Measurements from ENCODE around the gene LCK. TPM values are rescaled to one million over a fixed set of nuclear protein-coding genes. Genes with fewer than 3 reads are reported as not detected.

The LCK gene
- total RNA-seq, 4 donors from 2014 or later: 2.2 to 4.0 (median 3.5) TPM

DNA sequence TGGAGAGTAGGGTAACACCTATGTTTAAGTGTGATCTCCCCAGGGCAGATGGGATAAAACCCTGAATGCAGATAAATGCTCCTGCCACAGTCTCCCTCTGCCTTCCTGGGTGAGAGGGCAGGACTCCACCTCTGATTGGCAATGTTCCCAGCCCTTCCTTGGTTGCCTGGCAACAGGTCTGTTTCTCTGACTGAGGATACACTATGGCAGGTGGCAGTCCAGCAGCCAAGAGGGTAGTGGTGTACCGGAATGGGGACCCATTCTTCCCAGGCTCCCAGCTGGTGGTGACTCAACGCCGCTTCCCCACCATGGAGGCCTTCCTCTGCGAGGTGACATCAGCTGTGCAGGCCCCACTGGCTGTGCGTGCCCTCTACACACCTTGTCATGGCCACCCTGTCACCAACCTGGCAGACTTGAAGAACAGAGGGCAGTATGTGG lies 42.2 kb upstream of the LCK start, which contains the start of gene DCDC2B:
TSS of gene DCDC2B (plus strand) at position 199 of the 438 bp plus-strand sequence. CDS start at position 204, 5 bp downstream.
- peak; percentile 88 to 91 for DNase-seq
- no peak for TF ChIP-seq CTCF (IDR thresholded peaks at IDR 0.05)
- no peak for TF ChIP-seq POLR2A (IDR thresholded peaks at IDR 0.05)

GRCh38 chr1:32215629-32216480 lies 35.2 kb upstream of the LCK start:
- WGBS, 2 donors: 83 to 92% methylated on average over 9 to 10 of the region's 10 CpGs
- H3K4me1 ChIP-seq: peaks cover 8 to 19% of the 10 kb centered on the region in 2 donors
- intact Hi-C loops (cut with DNase I): no loop called here
- peak overlapping the region in 2 of 3 donors; percentile 27 to 32 for H3K27ac ChIP-seq
- no peaks in the 10 kb centered on the region for H3K9me3 ChIP-seq
- H3K4me3 ChIP-seq (replicated peaks in 1 of 3): no peak overlapping the region
- H3K27me3 ChIP-seq: no peaks in the 10 kb centered on the region
- DNase-seq: peak; percentile 66 to 69
- peaks cover 11 to 23% of the 10 kb centered on the region in 2 donors for H3K36me3 ChIP-seq
- TF ChIP-seq POLR2A (IDR thresholded peaks at IDR 0.05) (no peak), CTCF (IDR thresholded peaks at IDR 0.05) (peak; percentile 40 to 75 (median 62))

More for the DNA sequence above, 42.2 kb upstream of the LCK start, which contains the start of gene DCDC2B:
- intact Hi-C loops (cut with DNase I): no loop called here
- Histone ChIP-seq H3K27me3 (no peaks in the 10 kb centered on the region), H3K4me3 (replicated peaks in 1 of 3) (no peak within 1 kb of the TSS), H3K4me1 (peaks cover 11 to 28% of the 10 kb centered on the region in 2 donors), H3K9me3 (no peaks in the 10 kb centered on the region), H3K36me3 (no peaks in the 10 kb centered on the region), H3K27ac (no peak within 1 kb of the TSS)
- WGBS, 2 donors: 36 to 47% methylated on average over 2 to 3 of the region's 5 CpGs

GRCh38 chr1:32216566-32216965 lies 34.5 kb upstream of the LCK start:
- no peak for DNase-seq
- Histone ChIP-seq H3K27me3 (no peaks in the 10 kb centered on the region), H3K36me3 (peaks cover 11 to 23% of the 10 kb centered on the region in 2 donors), H3K27ac (no peak overlapping the region), H3K9me3 (no peaks in the 10 kb centered on the region), H3K4me3 (replicated peaks in 1 of 3) (no peak overlapping the region), H3K4me1 (peaks cover 15 to 26% of the 10 kb centered on the region in 2 donors)
- 88 to 92% methylated on average over 5 of the region's 5 CpGs for WGBS, 2 donors
- intact Hi-C loops (cut with DNase I): no loop called here
- TF ChIP-seq POLR2A (IDR thresholded peaks at IDR 0.05) (no peak), CTCF (IDR thresholded peaks at IDR 0.05) (no peak)

GRCh38 chr1:32219022-32219421 lies 32.0 kb upstream of the LCK start:
- 86 to 88% methylated on average over 7 of the region's 7 CpGs for WGBS, 2 donors
- intact Hi-C loops (cut with DNase I): no loop called here
- Histone ChIP-seq H3K36me3 (peaks cover 11 to 26% of the 10 kb centered on the region in 2 donors), H3K27ac (peak overlapping the region in 1 of 3 donors; percentile 28), H3K4me3 (replicated peaks in 1 of 3) (no peak overlapping the region), H3K4me1 (peaks cover 27 to 40% of the 10 kb centered on the region in 2 donors), H3K27me3 (no peaks in the 10 kb centered on the region), H3K9me3 (no peaks in the 10 kb centered on the region)
- no peak for DNase-seq
- TF ChIP-seq CTCF (IDR thresholded peaks at IDR 0.05) (no peak), POLR2A (IDR thresholded peaks at IDR 0.05) (no peak)
